Memory B cell (primary cell): ENCODE measurements around the gene UNC119.
A peak's percentile ranks its signal among the peaks of the same experiment; 100 is the strongest.
"Not testable (repeated sequence)": the region's sequence is repeated elsewhere in the genome, so short reads cannot be mapped to it uniquely, and the experiment has no call there.

Experiments used
- ATAC-seq: fragments of 150-1000 bp; cut with Tn5 transposase; 2 replicates; pipeline ENCODE4 v1.10.0; 2021; ENCODE audit warnings: low read depth, mild to moderate bottlenecking, moderate library complexity
- DNase-seq, 2 donors: peaks; one replicate each; pipeline ENCODE4 v3.0.0; 2022; ENCODE audit warnings: low spot score in 2 of 2
- H3K27ac Mint-ChIP-seq: one replicate; pipeline ENCODE4 v1.8.0; 2022; ENCODE audit warnings: mild to moderate bottlenecking, moderate library complexity, mixed read lengths
- H3K27me3 Mint-ChIP-seq: one replicate; pipeline ENCODE4 v1.8.0; 2022; ENCODE audit warnings: mixed read lengths
- H3K36me3 Mint-ChIP-seq: one replicate; pipeline ENCODE4 v1.8.0; 2022; ENCODE audit warnings: mild to moderate bottlenecking, mixed read lengths
- H3K4me1 Mint-ChIP-seq: one replicate; pipeline ENCODE4 v1.8.0; 2022; ENCODE audit warnings: mixed read lengths
- H3K4me3 Mint-ChIP-seq: one replicate; pipeline ENCODE4 v1.8.0; 2022; ENCODE audit warnings: mild to moderate bottlenecking, moderate library complexity, mixed read lengths
- H3K9me3 Mint-ChIP-seq: one replicate; pipeline ENCODE4 v1.8.0; 2022; ENCODE audit warnings: mixed read lengths

UNC119 gene

GRCh38 chr17:28527181-28527681 is 25.2 kb downstream of the UNC119 start:
- ATAC-seq (no peak), DNase-seq (no peak)
- H3K9me3 Mint-ChIP-seq = no peaks in the 10 kb centered on the region
- no peak overlapping the region for H3K27ac Mint-ChIP-seq
- no peaks in the 10 kb centered on the region for H3K36me3 Mint-ChIP-seq
- no peak overlapping the region for H3K4me3 Mint-ChIP-seq
- no peaks in the 10 kb centered on the region for H3K27me3 Mint-ChIP-seq
- H3K4me1 Mint-ChIP-seq = no peaks in the 10 kb centered on the region

GRCh38 chr17:28526381-28526780 is 26.0 kb downstream of the UNC119 start:
- no peaks in the 10 kb centered on the region for H3K36me3 Mint-ChIP-seq
- no peak for ATAC-seq

GRCh38 chr17:28524476-28525424 is 27.7 kb downstream of the UNC119 start:
- no peak overlapping the region for H3K4me3 Mint-ChIP-seq
- no peaks in the 10 kb centered on the region for H3K9me3 Mint-ChIP-seq
- H3K27me3 Mint-ChIP-seq = no peaks in the 10 kb centered on the region
- no peak for DNase-seq
- no peaks in the 10 kb centered on the region for H3K36me3 Mint-ChIP-seq
- no peak for ATAC-seq
- H3K4me1 Mint-ChIP-seq = peaks cover 3% of the 10 kb centered on the region
- H3K27ac Mint-ChIP-seq = no peak overlapping the region

More at GRCh38 chr17:28526381-28526780, 26.0 kb downstream of the UNC119 start:
- Mint-ChIP-seq H3K27ac (no peak overlapping the region), H3K4me1 (no peaks in the 10 kb centered on the region), H3K4me3 (no peak overlapping the region), H3K27me3 (no peaks in the 10 kb centered on the region), H3K9me3 (no peaks in the 10 kb centered on the region)
- DNase-seq = no peak

DNA sequence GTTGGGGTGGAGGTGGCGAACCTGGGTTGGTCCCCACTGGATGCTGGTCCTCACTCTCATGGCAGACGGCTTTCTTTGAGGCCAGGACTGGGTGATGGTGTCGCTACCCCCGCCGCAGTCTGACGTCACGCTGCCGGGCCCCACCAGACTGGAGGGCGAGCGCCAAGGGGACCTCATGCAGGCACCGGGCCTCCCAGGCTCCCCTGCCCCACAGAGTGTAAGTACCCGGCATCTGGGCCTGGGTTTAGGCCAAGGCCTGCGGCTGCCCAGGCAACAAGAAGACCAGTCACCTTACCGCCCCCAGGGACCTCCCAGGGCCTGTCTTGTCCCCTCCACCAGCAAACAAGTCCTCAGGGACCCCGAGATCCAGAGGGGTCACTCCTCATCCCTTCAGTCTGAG is 28.5 kb downstream of the UNC119 start:
- no peaks in the 10 kb centered on the region for H3K9me3 Mint-ChIP-seq
- no peak for ATAC-seq
- no peak overlapping the region for H3K27ac Mint-ChIP-seq
- H3K4me3 Mint-ChIP-seq = no peak overlapping the region
- H3K27me3 Mint-ChIP-seq = no peaks in the 10 kb centered on the region
- H3K36me3 Mint-ChIP-seq = no peaks in the 10 kb centered on the region
- DNase-seq = no peak
- peaks cover 3% of the 10 kb centered on the region for H3K4me1 Mint-ChIP-seq

- no peak overlapping the region for H3K27ac Mint-ChIP-seq
- H3K9me3 Mint-ChIP-seq = no peaks in the 10 kb centered on the region
- DNase-seq = no peak
- no peak overlapping the region for H3K4me3 Mint-ChIP-seq
- no peak for ATAC-seq
- H3K27me3 Mint-ChIP-seq = no peaks in the 10 kb centered on the region
- peaks cover 4% of the 10 kb centered on the region for H3K4me1 Mint-ChIP-seq
- H3K36me3 Mint-ChIP-seq = no peaks in the 10 kb centered on the region
Measured at GRCh38 chr17:28523186-28523585, 29.2 kb downstream of the UNC119 start.

DNA sequence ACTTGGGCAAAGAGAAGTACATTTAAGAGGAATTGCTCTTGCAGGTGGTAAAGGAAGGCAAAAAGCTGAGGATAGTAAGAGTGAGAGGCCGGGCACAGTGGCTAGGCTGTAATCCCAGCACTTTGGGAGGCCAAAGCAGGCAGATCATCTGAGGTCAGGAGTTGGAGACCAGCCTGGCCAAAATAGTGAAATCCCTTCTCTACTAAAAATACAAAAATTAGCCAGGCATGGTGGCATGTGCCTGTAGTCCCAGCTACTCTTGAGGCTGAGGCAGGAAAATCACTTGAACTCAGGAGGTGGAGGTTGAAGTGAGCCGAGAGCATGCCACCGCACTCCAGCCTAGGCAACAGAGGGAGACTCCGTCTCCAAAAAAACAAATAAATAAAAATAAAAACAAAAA is 30.1 kb downstream of the UNC119 start:
- H3K36me3 Mint-ChIP-seq, DNase-seq, ATAC-seq, H3K4me3 Mint-ChIP-seq, H3K27ac Mint-ChIP-seq, H3K9me3 Mint-ChIP-seq, H3K4me1 Mint-ChIP-seq, H3K27me3 Mint-ChIP-seq: not testable (repeated sequence)

GRCh38 chr17:28521311-28522085 is 30.9 kb downstream of the UNC119 start:
- H3K36me3 Mint-ChIP-seq = no peaks in the 10 kb centered on the region
- DNase-seq (no peak), ATAC-seq (no peak)
- H3K27me3 Mint-ChIP-seq = no peaks in the 10 kb centered on the region
- H3K4me1 Mint-ChIP-seq = peaks cover 7% of the 10 kb centered on the region
- no peak overlapping the region for H3K4me3 Mint-ChIP-seq
- H3K9me3 Mint-ChIP-seq = no peaks in the 10 kb centered on the region
- no peak overlapping the region for H3K27ac Mint-ChIP-seq

GRCh38 chr17:28520687-28521086 is 31.7 kb downstream of the UNC119 start:
- Mint-ChIP-seq H3K4me3 (no peak overlapping the region), H3K4me1 (peaks cover 7% of the 10 kb centered on the region), H3K27ac (no peak overlapping the region), H3K36me3 (no peaks in the 10 kb centered on the region), H3K27me3 (no peaks in the 10 kb centered on the region), H3K9me3 (no peaks in the 10 kb centered on the region)
- ATAC-seq (no peak), DNase-seq (no peak)

- no peak overlapping the region for H3K27ac Mint-ChIP-seq
- no peak for DNase-seq
- H3K36me3 Mint-ChIP-seq = no peaks in the 10 kb centered on the region
- H3K27me3 Mint-ChIP-seq = no peaks in the 10 kb centered on the region
- ATAC-seq = no peak
- H3K4me3 Mint-ChIP-seq = no peak overlapping the region
- no peaks in the 10 kb centered on the region for H3K9me3 Mint-ChIP-seq
- H3K4me1 Mint-ChIP-seq = peaks cover 7% of the 10 kb centered on the region
Measured at GRCh38 chr17:28519236-28519635, 33.2 kb downstream of the UNC119 start.

DNA sequence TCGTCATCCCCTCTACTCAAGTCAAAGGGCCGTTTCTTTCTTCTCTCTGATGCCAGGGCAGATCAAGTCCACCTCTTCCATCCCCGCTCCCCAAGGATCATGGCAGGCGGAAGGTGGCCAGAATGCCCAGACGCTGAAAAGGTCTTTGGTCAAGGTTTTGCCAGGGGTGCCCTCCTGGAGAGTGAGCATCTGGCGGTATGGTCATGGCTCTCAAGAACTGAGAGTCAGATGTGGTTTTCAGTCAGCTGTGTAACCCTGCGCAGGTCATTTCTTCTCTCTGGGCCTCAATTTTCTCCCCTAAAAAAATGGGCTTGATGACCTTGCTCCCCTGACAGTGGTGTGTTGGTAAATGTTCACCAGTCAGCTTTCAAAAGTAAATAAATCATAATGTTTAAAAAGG is 33.8 kb downstream of the UNC119 start:
- no peak for DNase-seq
- no peak for ATAC-seq
- Mint-ChIP-seq H3K4me1 (peaks cover 7% of the 10 kb centered on the region), H3K4me3 (no peak overlapping the region), H3K9me3 (no peaks in the 10 kb centered on the region), H3K27me3 (no peaks in the 10 kb centered on the region), H3K27ac (no peak overlapping the region), H3K36me3 (no peaks in the 10 kb centered on the region)

- ATAC-seq (peak; percentile 98), DNase-seq (peak in 1 of 2 donors; percentile 36)
- no peaks in the 10 kb centered on the region for H3K27me3 Mint-ChIP-seq
- H3K36me3 Mint-ChIP-seq = no peaks in the 10 kb centered on the region
- no peaks in the 10 kb centered on the region for H3K9me3 Mint-ChIP-seq
- H3K27ac Mint-ChIP-seq = no peak overlapping the region
- H3K4me1 Mint-ChIP-seq = peaks cover 7% of the 10 kb centered on the region
- H3K4me3 Mint-ChIP-seq = no peak overlapping the region
Measured at GRCh38 chr17:28518132-28518531, 34.3 kb downstream of the UNC119 start.

GRCh38 chr17:28515518-28515917 is 36.9 kb downstream of the UNC119 start:
- Mint-ChIP-seq H3K4me3 (no peak overlapping the region), H3K4me1 (peaks cover 7% of the 10 kb centered on the region), H3K27ac (no peak overlapping the region), H3K36me3 (no peaks in the 10 kb centered on the region), H3K27me3 (peaks cover 3% of the 10 kb centered on the region), H3K9me3 (no peaks in the 10 kb centered on the region)
- no peak for DNase-seq
- ATAC-seq = no peak

GRCh38 chr17:28514561-28515002 is 37.8 kb downstream of the UNC119 start:
- Mint-ChIP-seq H3K27me3 (peaks cover 8% of the 10 kb centered on the region), H3K36me3 (no peaks in the 10 kb centered on the region), H3K9me3 (no peaks in the 10 kb centered on the region), H3K4me1 (peaks cover 5% of the 10 kb centered on the region), H3K27ac (no peak overlapping the region), H3K4me3 (no peak overlapping the region)
- ATAC-seq (no peak), DNase-seq (no peak)

DNA sequence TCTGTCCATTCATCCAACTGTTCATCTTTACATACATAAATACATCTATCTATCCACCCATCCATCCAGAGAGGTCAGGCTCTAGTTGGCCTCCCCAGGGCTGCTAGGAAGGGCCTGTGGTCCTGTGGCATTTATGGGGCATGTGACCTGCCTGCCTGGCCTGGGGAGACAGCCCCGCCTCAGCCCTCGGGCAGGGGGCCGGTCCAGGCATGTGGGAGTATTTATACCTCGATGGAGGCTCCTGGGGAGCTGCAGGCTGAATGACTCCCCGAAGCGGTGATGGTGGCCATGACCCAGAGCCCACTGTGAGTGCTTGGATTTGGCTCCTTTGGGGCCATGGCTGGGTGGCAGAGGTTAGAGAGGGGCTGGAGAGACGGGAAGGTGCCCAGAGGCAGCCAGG is 38.9 kb downstream of the UNC119 start:
- ATAC-seq (no peak), DNase-seq (no peak)
- Mint-ChIP-seq H3K27ac (no peak overlapping the region), H3K36me3 (no peaks in the 10 kb centered on the region), H3K4me1 (peaks cover 5% of the 10 kb centered on the region), H3K4me3 (no peak overlapping the region), H3K27me3 (peaks cover 17% of the 10 kb centered on the region), H3K9me3 (no peaks in the 10 kb centered on the region)
